Thymus (tissue), 11 donors: ENCODE measurements around the gene ASIC4. TPM values are rescaled to one million over a fixed set of nuclear protein-coding genes. Genes with fewer than 3 reads are reported as not detected.

Experiments used
- DNase-seq, 9 donors: peaks; one replicate each; pipeline ENCODE4 v3.0.0-alpha.2; 2013; ENCODE audit warnings: low spot score in 9 of 9, low read depth in 6 of 9, missing footprints in 1 of 9
- H3K27ac ChIP-seq, 2 donors: one replicate each; pipeline ENCODE4 v1.5.1; 2013; ENCODE audit warnings: control low read depth in 1 of 2, low read depth in 1 of 2, low read length in 1 of 2, mild to moderate bottlenecking in 1 of 2, moderate library complexity in 1 of 2
- H3K27me3 ChIP-seq, 2 donors: one replicate each; pipeline ENCODE4 v1.5.1; 2013; ENCODE audit warnings: low read length in 1 of 2; ENCODE audit not compliant: control insufficient read depth in 2 of 2, insufficient read depth in 1 of 2
- H3K36me3 ChIP-seq, 2 donors: one replicate each; pipeline ENCODE4 v1.5.1; 2013; ENCODE audit warnings: low read length in 1 of 2, mild to moderate bottlenecking in 1 of 2, moderate library complexity in 1 of 2; ENCODE audit not compliant: control insufficient read depth in 2 of 2, insufficient read depth in 2 of 2
- H3K4me1 ChIP-seq, 2 donors: one replicate each; pipeline ENCODE4 v1.5.1; 2013; ENCODE audit warnings: low read length in 2 of 2; ENCODE audit not compliant: control insufficient read depth in 2 of 2, insufficient read depth in 2 of 2
- H3K4me3 ChIP-seq, 2 donors: one replicate each; pipeline ENCODE4 v1.5.1; 2013; ENCODE audit warnings: low read length in 2 of 2, control low read depth in 1 of 2, mild to moderate bottlenecking in 1 of 2
- H3K9me3 ChIP-seq, 2 donors: one replicate each; pipeline ENCODE4 v1.5.1; 2013; ENCODE audit warnings: low read length in 1 of 2, mild to moderate bottlenecking in 1 of 2; ENCODE audit not compliant: control insufficient read depth in 2 of 2, insufficient read depth in 1 of 2
- WGBS: extraction: QIAGEN DNeasy Blood & Tissue Kit; methylation state at CpG from one replicate; pipeline ENCODE4 v1.1.7; 2013; 5-methylcytosine and 5-hydroxymethylcytosine counted together
- polyA plus RNA-seq: library from polyadenylated mRNA; stranded (reverse); fragments of 200-250 nt; gene quantifications from one replicate; pipeline ENCODE4 v1.2.3, GENCODE V29; 2013
- total RNA-seq: library from RNA; stranded (reverse); fragments of 120-200 nt; gene quantifications from one replicate; pipeline ENCODE4 v1.2.4, GENCODE V29; 2013
- donor health status: healthy.

ASIC4 gene
- total and polyA plus RNA-seq, 2 donors, result 0.05 to 0.23 TPM

- Histone ChIP-seq H3K4me1 (peaks cover 0 to 6% of the 10 kb centered on the region in 2 donors), H3K4me3 (no peak overlapping the region), H3K27ac (no peak overlapping the region), H3K9me3 (no peaks in the 10 kb centered on the region), H3K27me3 (peaks cover 3 to 25% of the 10 kb centered on the region in 2 donors), H3K36me3 (no peaks in the 10 kb centered on the region)
- DNase-seq, result no peak
- WGBS, result 91% methylated on average over 2 of the region's 2 CpGs
Observed at GRCh38 chr2:219581346-219581745, 67.1 kb downstream of the ASIC4 start.

Other genes with a start within 250 kb of the ASIC4 start
- 27.0 TPM for gene DNAJB2, start 235.1 kb upstream of the ASIC4 start, total RNA-seq
- gene DNAJB2, start 235.1 kb upstream of the ASIC4 start, polyA plus RNA-seq, result 87.0 TPM
- 0.14 TPM for gene PTPRN, start 205.1 kb upstream of the ASIC4 start, total RNA-seq
- gene PTPRN, start 205.1 kb upstream of the ASIC4 start, polyA plus RNA-seq, result 0.41 TPM
- gene RESP18, start 181.7 kb upstream of the ASIC4 start, total RNA-seq, result not detected
- 0.07 TPM for gene RESP18, start 181.7 kb upstream of the ASIC4 start, polyA plus RNA-seq
- gene DNPEP, start 126.6 kb upstream of the ASIC4 start, total RNA-seq, result 33.6 TPM
- 105 TPM for gene DNPEP, start 126.6 kb upstream of the ASIC4 start, polyA plus RNA-seq
- 3.4 TPM for gene DES, start 96.1 kb upstream of the ASIC4 start, total RNA-seq
- gene DES, start 96.1 kb upstream of the ASIC4 start, polyA plus RNA-seq, result 21.6 TPM
- gene SPEG, start 79.6 kb upstream of the ASIC4 start, total RNA-seq, result 1.3 TPM
- 19.8 TPM for gene SPEG, start 79.6 kb upstream of the ASIC4 start, polyA plus RNA-seq
- gene GMPPA, start 15.6 kb upstream of the ASIC4 start, total RNA-seq, result 17.6 TPM
- 32.7 TPM for gene GMPPA, start 15.6 kb upstream of the ASIC4 start, polyA plus RNA-seq
- 8.5 TPM for gene CHPF, start 29.3 kb downstream of the ASIC4 start, total RNA-seq
- gene CHPF, start 29.3 kb downstream of the ASIC4 start, polyA plus RNA-seq, result 17.5 TPM
- gene TMEM198, start 29.5 kb downstream of the ASIC4 start, total RNA-seq, result 0.52 TPM
- gene TMEM198, start 29.5 kb downstream of the ASIC4 start, polyA plus RNA-seq, result 3.7 TPM
- 9.6 TPM for gene OBSL1, start 57.1 kb downstream of the ASIC4 start, total RNA-seq
- gene OBSL1, start 57.1 kb downstream of the ASIC4 start, polyA plus RNA-seq, result 34.2 TPM
- gene INHA, start 57.8 kb downstream of the ASIC4 start, total RNA-seq, result 0.05 TPM
- gene INHA, start 57.8 kb downstream of the ASIC4 start, polyA plus RNA-seq, result 0.71 TPM
- gene STK11IP, start 83.4 kb downstream of the ASIC4 start, total RNA-seq, result 27.8 TPM
- 68.7 TPM for gene STK11IP, start 83.4 kb downstream of the ASIC4 start, polyA plus RNA-seq
- 0.47 TPM for gene SLC4A3, start 113.1 kb downstream of the ASIC4 start, total RNA-seq
- 6.9 TPM for gene SLC4A3, start 113.1 kb downstream of the ASIC4 start, polyA plus RNA-seq